D341Med (cell line): ENCODE results near the gene B4GALNT2.

Source experiments
- DNase-seq: peaks from one replicate; pipeline ENCODE4 v3.0.0; 2012; ENCODE audit warnings: low spot score

The B4GALNT2 gene

GRCh38 chr17:49210158-49211029 is 77.8 kb downstream of the B4GALNT2 start, which contains the start of the genes ABI3 and GNGT2:
ABI3 (plus strand) TSS chr17:49210707; CDS start chr17:49210725, 18 bp downstream.
GNGT2 (minus strand) TSS chr17:49210574; CDS start chr17:49207422, 3,152 bp downstream.
- peak; percentile 38 for DNase-seq

DNA sequence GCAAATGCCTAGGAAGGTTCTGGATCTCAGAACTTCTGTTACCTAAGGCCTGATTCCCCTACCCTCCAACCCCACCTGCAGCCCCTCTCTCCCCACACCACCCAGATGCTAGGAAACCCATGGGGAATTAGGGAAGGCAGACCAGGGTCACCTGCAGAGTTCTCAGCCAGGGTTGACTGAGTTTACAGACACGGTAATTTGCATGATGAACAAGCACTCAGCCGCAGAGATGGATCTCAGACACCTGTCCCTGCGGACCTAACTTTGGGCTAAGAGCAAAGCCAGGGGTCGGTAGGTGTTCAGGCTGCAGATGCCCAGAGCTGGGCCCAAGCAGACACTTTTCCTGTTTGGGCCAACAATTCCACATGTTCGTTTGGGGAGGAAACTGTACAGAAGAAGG is 80.8 kb downstream of the B4GALNT2 start:
- no peak for DNase-seq

DNA sequence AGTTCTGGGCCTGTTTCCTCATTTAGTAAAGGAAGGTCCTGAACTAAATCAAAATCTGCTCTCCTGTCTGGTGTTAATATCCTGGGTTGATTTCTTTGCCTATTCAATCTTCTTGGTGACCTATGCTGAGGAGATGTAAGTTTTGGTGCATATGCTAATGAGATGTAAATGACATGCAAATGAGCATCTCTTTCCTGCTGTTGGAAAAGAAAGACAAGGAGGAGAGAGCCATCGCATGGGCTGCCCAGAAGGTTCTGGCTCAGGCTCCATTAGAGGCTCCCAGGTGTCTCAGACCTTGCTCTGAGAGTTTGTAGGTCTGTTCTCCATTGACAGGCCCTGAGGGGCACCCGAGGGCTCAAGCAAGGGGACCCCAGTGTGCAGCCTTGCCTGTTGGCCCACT is 81.3 kb downstream of the B4GALNT2 start:
- no peak for DNase-seq

- no peak for DNase-seq
Measured at GRCh38 chr17:49214676-49215360, 82.2 kb downstream of the B4GALNT2 start.

- no peak for DNase-seq
Measured at GRCh38 chr17:49216482-49216881, 83.9 kb downstream of the B4GALNT2 start.

GRCh38 chr17:49216953-49217650 is 84.5 kb downstream of the B4GALNT2 start:
- DNase-seq, result no peak

DNA sequence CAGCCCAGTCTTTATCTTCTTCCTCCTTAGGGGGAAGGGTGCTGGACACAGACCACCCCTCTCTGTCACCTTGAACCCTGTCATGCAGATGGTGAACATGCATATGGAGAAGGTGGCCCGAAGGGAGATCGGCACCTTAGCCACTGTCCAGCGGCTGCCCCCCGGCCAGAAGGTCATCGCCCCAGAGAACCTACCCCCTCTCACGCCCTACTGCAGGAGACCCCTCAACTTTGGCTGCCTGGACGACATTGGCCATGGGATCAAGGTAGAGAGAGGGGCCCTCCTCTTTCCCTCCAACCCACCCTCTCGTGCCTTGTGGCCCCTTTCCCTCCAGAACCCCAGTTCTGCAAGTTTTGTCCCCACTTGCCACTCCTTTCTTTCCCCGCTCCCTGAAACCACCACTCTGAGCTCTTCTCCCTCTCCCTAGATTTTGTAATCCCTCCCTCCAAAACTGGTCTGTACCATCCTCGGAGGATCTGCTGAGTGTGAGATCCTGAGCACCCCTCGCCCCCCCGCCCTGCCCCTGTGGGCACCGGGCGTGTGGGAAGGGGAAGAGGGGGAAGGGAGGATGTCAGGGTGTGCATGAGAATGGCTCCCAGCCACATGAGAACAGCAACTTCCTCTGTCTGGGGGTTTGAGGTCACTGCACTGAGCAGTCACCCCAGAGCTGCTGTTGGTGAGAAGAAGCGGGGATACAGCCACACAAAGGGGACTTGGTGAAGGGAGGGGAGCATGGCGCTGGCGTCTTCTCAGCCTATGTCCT is 85.3 kb downstream of the B4GALNT2 start:
- DNase-seq, result no peak

GRCh38 chr17:49218941-49219913 is 86.7 kb downstream of the B4GALNT2 start:
- peak; percentile 75 for DNase-seq

DNA sequence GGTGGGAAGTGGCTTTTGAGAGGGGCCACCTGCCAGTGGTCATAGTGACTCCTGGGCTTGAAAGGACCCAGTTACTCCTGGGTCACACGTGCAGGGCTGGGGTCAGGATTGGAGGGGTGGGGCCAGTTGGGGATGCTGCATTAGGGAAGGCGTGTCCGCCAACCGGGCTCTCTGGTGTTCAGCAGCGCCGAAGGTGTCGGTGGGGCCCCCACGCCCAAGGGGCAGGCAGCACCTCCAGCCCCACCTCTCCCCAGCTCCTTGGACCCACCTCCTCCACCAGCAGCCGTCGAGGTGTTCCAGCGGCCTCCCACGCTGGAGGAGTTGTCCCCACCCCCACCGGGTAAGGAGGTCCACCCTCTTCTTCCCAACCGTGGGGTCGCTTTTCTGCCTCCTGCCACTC is 87.4 kb downstream of the B4GALNT2 start:
- DNase-seq, result no peak

DNA sequence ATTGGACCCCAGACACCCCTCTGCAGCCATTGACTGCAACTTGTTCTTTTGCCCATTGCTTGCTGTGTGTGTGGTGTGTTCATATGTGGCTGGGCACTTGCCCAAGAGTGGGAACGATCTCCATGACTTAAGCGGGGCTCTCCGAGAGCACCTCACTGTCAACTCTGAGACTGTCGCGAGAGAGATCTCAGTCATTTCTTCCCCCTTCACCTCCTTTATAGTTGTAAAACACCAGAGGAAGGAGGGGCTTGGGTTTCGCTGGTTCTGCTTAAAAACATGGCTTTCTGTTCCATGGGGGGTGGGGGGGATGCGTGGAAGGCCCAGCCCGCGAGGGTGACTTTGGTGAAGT is 90.6 kb downstream of the B4GALNT2 start:
- no peak for DNase-seq

- peak; percentile 87 for DNase-seq
Measured at GRCh38 chr17:49223517-49224197, 91.1 kb downstream of the B4GALNT2 start.

- peak; percentile 69 for DNase-seq
Measured at GRCh38 chr17:49224198-49224996, 91.8 kb downstream of the B4GALNT2 start.

DNA sequence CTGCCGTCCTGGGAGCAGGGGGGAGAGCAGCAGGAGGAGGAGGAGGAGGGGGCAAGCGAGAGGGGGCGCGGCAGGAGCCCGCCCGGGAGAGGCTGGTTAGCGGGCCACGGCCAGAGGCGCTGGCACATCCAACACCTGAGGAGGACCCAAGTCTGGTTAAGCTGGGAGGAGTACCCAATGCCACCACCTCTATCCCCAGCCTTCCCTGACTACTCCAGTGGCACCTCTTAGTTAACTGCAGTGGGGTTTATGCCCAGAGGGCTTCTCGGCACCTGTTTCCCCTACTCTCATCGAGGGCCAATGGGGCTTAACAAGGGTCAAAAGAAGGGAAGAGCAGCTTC is 92.4 kb downstream of the B4GALNT2 start:
- DNase-seq, result no peak

DNA sequence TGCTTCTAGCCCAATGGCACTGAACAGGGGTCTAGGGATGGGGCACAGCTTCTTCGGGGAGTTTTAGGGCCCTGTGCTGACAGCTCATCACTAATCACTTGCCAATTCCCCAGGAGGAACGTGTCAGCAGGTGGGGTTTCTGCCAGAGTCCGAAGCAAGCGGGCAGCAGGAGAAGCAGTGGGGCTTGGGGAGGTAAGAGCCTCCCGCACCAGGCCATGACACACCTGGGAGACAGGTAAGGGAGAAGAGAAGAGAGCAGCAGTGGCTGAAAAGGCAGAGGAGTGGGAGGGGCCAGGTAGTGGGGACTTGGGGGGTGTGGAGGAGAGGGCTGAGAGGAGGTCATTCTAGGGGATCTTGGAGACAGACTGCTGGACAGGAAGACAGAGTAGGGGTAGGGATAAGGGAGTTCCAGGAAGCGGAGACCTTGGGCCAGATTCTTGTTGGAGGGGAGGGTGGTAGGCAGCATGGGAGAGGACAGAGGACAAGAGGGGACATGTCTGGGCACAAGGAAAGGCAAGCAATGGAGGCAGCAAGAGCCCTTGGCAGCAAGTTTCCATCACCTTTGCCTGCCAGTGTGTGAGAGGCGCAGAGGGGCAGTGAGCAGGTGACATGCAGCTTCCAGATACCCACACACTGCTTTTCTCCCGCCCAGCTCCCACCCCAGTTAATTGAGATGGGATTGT is 93.1 kb downstream of the B4GALNT2 start:
- DNase-seq, result no peak
